PC-3 (cell line): ENCODE measurements around the gene DLG2.

Experiments
- EZH2phosphoT487 ChIP-seq: fragments of 300-600 bp; sonication (generic); IDR thresholded peaks from 2 replicates; pipeline ENCODE4 v1.6.1; 2018; ENCODE audit warnings: mild to moderate bottlenecking, antibody characterized with exemption, low read length, borderline replicate concordance
- TF ChIP-seq, protein P1 (sequence below): fragments of 300-600 bp; sonication (generic); conservative IDR thresholded peaks from 2 replicates; pipeline ENCODE4 v1.5.1; 2017; ENCODE audit warnings: antibody characterized with exemption, low read depth, mild to moderate bottlenecking, low read length

GRCh38 chr11:85281550-85281949 lies 345.6 kb downstream of the DLG2 start:
- TF ChIP-seq, protein P1, sequence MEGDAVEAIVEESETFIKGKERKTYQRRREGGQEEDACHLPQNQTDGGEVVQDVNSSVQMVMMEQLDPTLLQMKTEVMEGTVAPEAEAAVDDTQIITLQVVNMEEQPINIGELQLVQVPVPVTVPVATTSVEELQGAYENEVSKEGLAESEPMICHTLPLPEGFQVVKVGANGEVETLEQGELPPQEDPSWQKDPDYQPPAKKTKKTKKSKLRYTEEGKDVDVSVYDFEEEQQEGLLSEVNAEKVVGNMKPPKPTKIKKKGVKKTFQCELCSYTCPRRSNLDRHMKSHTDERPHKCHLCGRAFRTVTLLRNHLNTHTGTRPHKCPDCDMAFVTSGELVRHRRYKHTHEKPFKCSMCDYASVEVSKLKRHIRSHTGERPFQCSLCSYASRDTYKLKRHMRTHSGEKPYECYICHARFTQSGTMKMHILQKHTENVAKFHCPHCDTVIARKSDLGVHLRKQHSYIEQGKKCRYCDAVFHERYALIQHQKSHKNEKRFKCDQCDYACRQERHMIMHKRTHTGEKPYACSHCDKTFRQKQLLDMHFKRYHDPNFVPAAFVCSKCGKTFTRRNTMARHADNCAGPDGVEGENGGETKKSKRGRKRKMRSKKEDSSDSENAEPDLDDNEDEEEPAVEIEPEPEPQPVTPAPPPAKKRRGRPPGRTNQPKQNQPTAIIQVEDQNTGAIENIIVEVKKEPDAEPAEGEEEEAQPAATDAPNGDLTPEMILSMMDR: no peak
- TF ChIP-seq EZH2phosphoT487: no peak
